GM12878 (cell line): ENCODE measurements around the gene ZNF213. TPM values are rescaled to one million over a fixed set of nuclear protein-coding genes. Genes with fewer than 3 reads are reported as not detected.
A peak's percentile ranks its signal among the peaks of the same experiment; 100 is the strongest.

ENCODE experiments used
- CBX3 ChIP-seq: fragments of 200-600 bp; sonication (generic); IDR thresholded peaks from 2 replicates; pipeline ENCODE4 v1.6.1; 2016; ENCODE audit warnings: low read depth, borderline replicate concordance
- CHD1 ChIP-seq: IDR thresholded peaks from 2 replicates; pipeline ENCODE4 v1.6.1; 2012; ENCODE audit warnings: low read depth, low read length, improper control_type of control experiment
- CHD4 ChIP-seq: fragments of 200-600 bp; sonication (generic); IDR thresholded peaks from 2 replicates; pipeline ENCODE4 v1.6.1; 2016; ENCODE audit warnings: mild to moderate bottlenecking
- EZH2 ChIP-seq: IDR thresholded peaks from 2 replicates; pipeline ENCODE4 v1.6.1; 2012; ENCODE audit warnings: low read depth, mild to moderate bottlenecking, control low read depth, inconsistent platforms, low read length, borderline replicate concordance; ENCODE audit not compliant: control insufficient read depth
- IRF4 ChIP-seq: IDR thresholded peaks from 2 replicates; pipeline ENCODE4 v1.6.1; 2011; ENCODE audit warnings: low read depth, low read length
- KAT2A ChIP-seq: conservative IDR thresholded peaks from 2 replicates; pipeline ENCODE4 v1.6.1; 2011; ENCODE audit warnings: low read depth, low read length; ENCODE audit not compliant: control insufficient read depth
- KDM1A ChIP-seq: fragments of 200-600 bp; sonication (generic); IDR thresholded peaks from 2 replicates; pipeline ENCODE4 v1.6.1; 2016; ENCODE audit warnings: borderline replicate concordance
- LARP7 ChIP-seq: fragments of 450-650 bp; IDR thresholded peaks from 2 replicates; pipeline ENCODE4 v1.6.1; 2017; ENCODE audit warnings: mild to moderate bottlenecking
- NR2F1 ChIP-seq: fragments of 450-650 bp; conservative IDR thresholded peaks from 2 replicates; pipeline ENCODE4 v1.6.1; 2017; ENCODE audit warnings: mild to moderate bottlenecking
- RAD21 ChIP-seq: IDR thresholded peaks from 2 replicates; pipeline ENCODE4 v1.6.1; 2011; ENCODE audit warnings: mild to moderate bottlenecking, low read depth, low read length, moderate library complexity; ENCODE audit not compliant: insufficient read depth
- RUNX3 ChIP-seq: IDR thresholded peaks from 2 replicates; pipeline ENCODE4 v1.6.1; 2012; ENCODE audit warnings: low read length, inconsistent platforms
- SMAD5 ChIP-seq: IDR thresholded peaks from 2 replicates; pipeline ENCODE4 v1.6.1; 2016; ENCODE audit warnings: antibody characterized with exemption, low read depth
- SMARCA5 ChIP-seq: fragments of 450-650 bp; IDR thresholded peaks from 2 replicates; pipeline ENCODE4 v1.6.1; 2017; ENCODE audit warnings: mild to moderate bottlenecking
- SMC3 ChIP-seq: IDR thresholded peaks from 2 replicates; pipeline ENCODE4 v1.6.1; 2011; ENCODE audit warnings: low read length, improper control_type of control experiment, borderline replicate concordance
- SP1 ChIP-seq: IDR thresholded peaks from one replicate; pipeline ENCODE4 v1.6.1; 2011; ENCODE audit warnings: low read depth, low read length
- SREBF2 ChIP-seq: IDR thresholded peaks from 2 replicates; pipeline ENCODE4 v1.6.1; 2012; ENCODE audit warnings: mild to moderate bottlenecking, low read length
- TBL1XR1 ChIP-seq: IDR thresholded peaks from 2 replicates; pipeline ENCODE4 v1.6.1; 2012; ENCODE audit warnings: low read depth, low read length, improper control_type of control experiment
- YBX1 ChIP-seq: fragments of 450-650 bp; IDR thresholded peaks from 2 replicates; pipeline ENCODE4 v1.6.1; 2016; ENCODE audit warnings: antibody characterized with exemption
- YY1 ChIP-seq: IDR thresholded peaks from 2 replicates; pipeline ENCODE4 v1.6.1; 2011; ENCODE audit warnings: low read depth, mild to moderate bottlenecking, low read length
- ZNF274 ChIP-seq: IDR thresholded peaks from one replicate; pipeline ENCODE4 v1.8.0; 2011; ENCODE audit not compliant: insufficient read length, insufficient read depth
- polyA plus RNA-seq, 11 experiments: library from polyadenylated mRNA; depleted of rRNA in 4 of 11; unstranded in 6 of 11; stranded (reverse) in 5 of 11; fragments of >200 nt; fragmentation: Nextera tagmentation in 4 of 11; fragmentation: Illumina TruSeq in 1 of 11; extraction: Ambion mirVana in 4 of 11; extraction: Trizol in 1 of 11; gene quantifications; 1 replicate in 1 of 11; 2 replicates in 10 of 11; pipeline versions ENCODE4 v1.2.1 to v1.2.3, GENCODE V29; 2011 to 2016; ENCODE audit warnings: inconsistent platforms in 2 of 11, missing spikeins in 2 of 11, low read depth in 1 of 11
- total RNA-seq, 4 experiments: library from RNA; depleted of rRNA in 3 of 4; stranded (reverse); fragments of >200 nt in 3 of 4; fragmentation: Illumina TruSeq in 1 of 4; extraction: Trizol in 1 of 4; gene quantifications; 2 replicates each; pipeline versions ENCODE4 v1.2.1 to v1.2.3, GENCODE V29; 2013 to 2021
- TF ChIP-seq, protein P1 (sequence below): fragments of 450-650 bp; IDR thresholded peaks from 2 replicates; pipeline ENCODE4 v1.6.1; 2017; ENCODE audit warnings: mild to moderate bottlenecking
- TF ChIP-seq, protein P2 (sequence below): IDR thresholded peaks from 2 replicates; pipeline ENCODE4 v1.6.1; 2012; ENCODE audit warnings: low read depth, low read length, improper control_type of control experiment
- TF ChIP-seq, protein P3 (sequence below): IDR thresholded peaks from 2 replicates; pipeline ENCODE4 v1.6.1; 2011; ENCODE audit warnings: mild to moderate bottlenecking, low read depth, low read length, moderate library complexity; ENCODE audit not compliant: insufficient replicate concordance
- TF ChIP-seq, protein P4 (sequence below): IDR thresholded peaks from 2 replicates; pipeline ENCODE4 v1.6.1; 2011; ENCODE audit warnings: low read depth, low read length, improper control_type of control experiment, borderline replicate concordance
- TF ChIP-seq, protein P5 (sequence below): IDR thresholded peaks from 2 replicates; pipeline ENCODE4 v1.6.1; 2012; ENCODE audit warnings: low read length, inconsistent platforms
- TF ChIP-seq, protein P6 (sequence below): IDR thresholded peaks from 2 replicates; pipeline ENCODE4 v1.6.1; 2012; ENCODE audit warnings: low read depth, low read length, improper control_type of control experiment

The ZNF213 gene
- total and polyA plus RNA-seq, 10 of the 15 experiments (the other 5 are each of a cell fraction or from before 2014, with no cell fraction given): 0.53 to 9.4 (median 1.1) TPM

DNA sequence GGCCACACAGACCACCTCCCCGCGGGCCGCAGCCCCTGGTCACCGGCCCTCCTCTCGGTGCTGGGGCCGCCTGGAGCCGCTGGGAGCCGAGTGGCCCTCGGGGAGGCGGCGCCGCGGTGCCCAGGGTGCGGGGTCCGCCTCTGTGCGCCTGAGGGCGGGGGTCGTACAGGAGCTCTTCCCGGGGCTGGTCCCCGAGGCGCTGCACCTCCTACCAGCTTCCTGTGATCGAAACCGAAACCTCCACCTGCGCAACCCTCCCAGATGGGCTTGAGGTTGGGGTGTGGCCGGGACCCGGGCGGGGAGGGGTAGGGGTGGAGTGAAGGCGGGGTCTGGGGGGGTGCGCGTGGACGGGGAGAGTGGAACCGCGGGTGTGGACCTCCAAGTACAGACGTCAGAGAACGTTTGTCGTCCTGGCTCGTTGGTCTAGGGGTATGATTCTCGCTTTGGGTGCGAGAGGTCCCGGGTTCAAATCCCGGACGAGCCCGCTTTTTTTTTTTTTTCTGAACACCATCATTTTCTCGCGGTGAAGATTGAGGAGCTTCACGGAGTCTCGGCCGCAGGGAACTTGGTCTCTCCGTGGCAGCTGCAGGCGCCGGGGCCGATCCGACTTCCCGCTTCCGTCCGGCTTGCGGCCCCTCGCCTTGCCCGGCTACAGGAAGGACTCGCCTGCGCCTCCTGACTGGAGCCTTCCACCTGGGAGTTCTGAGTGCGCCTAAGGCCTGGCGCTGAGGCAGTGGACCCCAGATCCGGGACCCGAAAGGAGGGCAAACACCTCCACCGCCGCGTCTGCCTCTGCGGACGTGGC, 23.9 kb downstream of the ZNF213 start (continued):
- TF ChIP-seq, protein P1, sequence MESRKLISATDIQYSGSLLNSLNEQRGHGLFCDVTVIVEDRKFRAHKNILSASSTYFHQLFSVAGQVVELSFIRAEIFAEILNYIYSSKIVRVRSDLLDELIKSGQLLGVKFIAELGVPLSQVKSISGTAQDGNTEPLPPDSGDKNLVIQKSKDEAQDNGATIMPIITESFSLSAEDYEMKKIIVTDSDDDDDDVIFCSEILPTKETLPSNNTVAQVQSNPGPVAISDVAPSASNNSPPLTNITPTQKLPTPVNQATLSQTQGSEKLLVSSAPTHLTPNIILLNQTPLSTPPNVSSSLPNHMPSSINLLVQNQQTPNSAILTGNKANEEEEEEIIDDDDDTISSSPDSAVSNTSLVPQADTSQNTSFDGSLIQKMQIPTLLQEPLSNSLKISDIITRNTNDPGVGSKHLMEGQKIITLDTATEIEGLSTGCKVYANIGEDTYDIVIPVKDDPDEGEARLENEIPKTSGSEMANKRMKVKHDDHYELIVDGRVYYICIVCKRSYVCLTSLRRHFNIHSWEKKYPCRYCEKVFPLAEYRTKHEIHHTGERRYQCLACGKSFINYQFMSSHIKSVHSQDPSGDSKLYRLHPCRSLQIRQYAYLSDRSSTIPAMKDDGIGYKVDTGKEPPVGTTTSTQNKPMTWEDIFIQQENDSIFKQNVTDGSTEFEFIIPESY: no peak
- TF ChIP-seq ZNF274: no peak
- TF ChIP-seq RAD21: no peak
- no peak for TF ChIP-seq CBX3
- TF ChIP-seq YBX1: no peak
- TF ChIP-seq, protein P2, sequence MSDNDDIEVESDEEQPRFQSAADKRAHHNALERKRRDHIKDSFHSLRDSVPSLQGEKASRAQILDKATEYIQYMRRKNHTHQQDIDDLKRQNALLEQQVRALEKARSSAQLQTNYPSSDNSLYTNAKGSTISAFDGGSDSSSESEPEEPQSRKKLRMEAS: peak; percentile 20; the same call in 1 of the 2 replicates
- no peak for TF ChIP-seq KDM1A
- TF ChIP-seq CHD4: no peak
- no peak for TF ChIP-seq IRF4
- TF ChIP-seq EZH2: no peak
- peak; percentile 64; the same call in 1 of the 2 replicates for TF ChIP-seq SMARCA5
- TF ChIP-seq, protein P3, sequence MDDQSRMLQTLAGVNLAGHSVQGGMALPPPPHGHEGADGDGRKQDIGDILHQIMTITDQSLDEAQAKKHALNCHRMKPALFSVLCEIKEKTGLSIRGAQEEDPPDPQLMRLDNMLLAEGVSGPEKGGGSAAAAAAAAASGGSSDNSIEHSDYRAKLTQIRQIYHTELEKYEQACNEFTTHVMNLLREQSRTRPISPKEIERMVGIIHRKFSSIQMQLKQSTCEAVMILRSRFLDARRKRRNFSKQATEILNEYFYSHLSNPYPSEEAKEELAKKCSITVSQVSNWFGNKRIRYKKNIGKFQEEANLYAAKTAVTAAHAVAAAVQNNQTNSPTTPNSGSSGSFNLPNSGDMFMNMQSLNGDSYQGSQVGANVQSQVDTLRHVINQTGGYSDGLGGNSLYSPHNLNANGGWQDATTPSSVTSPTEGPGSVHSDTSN: no peak
- no peak for TF ChIP-seq SMC3
- peak; percentile 63 for TF ChIP-seq LARP7
- peak; percentile 88 for TF ChIP-seq SREBF2
- TF ChIP-seq NR2F1: no peak
- no peak for TF ChIP-seq KAT2A
- TF ChIP-seq, protein P4, sequence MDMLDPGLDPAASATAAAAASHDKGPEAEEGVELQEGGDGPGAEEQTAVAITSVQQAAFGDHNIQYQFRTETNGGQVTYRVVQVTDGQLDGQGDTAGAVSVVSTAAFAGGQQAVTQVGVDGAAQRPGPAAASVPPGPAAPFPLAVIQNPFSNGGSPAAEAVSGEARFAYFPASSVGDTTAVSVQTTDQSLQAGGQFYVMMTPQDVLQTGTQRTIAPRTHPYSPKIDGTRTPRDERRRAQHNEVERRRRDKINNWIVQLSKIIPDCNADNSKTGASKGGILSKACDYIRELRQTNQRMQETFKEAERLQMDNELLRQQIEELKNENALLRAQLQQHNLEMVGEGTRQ: no peak
- TF ChIP-seq SMAD5: no peak
- TF ChIP-seq, protein P5, sequence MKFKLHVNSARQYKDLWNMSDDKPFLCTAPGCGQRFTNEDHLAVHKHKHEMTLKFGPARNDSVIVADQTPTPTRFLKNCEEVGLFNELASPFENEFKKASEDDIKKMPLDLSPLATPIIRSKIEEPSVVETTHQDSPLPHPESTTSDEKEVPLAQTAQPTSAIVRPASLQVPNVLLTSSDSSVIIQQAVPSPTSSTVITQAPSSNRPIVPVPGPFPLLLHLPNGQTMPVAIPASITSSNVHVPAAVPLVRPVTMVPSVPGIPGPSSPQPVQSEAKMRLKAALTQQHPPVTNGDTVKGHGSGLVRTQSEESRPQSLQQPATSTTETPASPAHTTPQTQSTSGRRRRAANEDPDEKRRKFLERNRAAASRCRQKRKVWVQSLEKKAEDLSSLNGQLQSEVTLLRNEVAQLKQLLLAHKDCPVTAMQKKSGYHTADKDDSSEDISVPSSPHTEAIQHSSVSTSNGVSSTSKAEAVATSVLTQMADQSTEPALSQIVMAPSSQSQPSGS: no peak
- peak; percentile 75 for TF ChIP-seq RUNX3
- no peak for TF ChIP-seq SP1
- peak; percentile 48; the same call in 1 of the 2 replicates for TF ChIP-seq YY1
- no peak for TF ChIP-seq CHD1
- TF ChIP-seq TBL1XR1: no peak
- TF ChIP-seq, protein P6, sequence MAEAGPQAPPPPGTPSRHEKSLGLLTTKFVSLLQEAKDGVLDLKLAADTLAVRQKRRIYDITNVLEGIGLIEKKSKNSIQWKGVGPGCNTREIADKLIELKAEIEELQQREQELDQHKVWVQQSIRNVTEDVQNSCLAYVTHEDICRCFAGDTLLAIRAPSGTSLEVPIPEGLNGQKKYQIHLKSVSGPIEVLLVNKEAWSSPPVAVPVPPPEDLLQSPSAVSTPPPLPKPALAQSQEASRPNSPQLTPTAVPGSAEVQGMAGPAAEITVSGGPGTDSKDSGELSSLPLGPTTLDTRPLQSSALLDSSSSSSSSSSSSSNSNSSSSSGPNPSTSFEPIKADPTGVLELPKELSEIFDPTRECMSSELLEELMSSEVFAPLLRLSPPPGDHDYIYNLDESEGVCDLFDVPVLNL: no peak
